ENCODE measurements around the gene CHKA. TPM values are rescaled to one million over a fixed set of nuclear protein-coding genes. Genes with fewer than 3 reads are reported as not detected.

The CHKA gene
- total RNA-seq, 4 donors from 2014 or later = 7.8 to 21.4 (median 15.3) TPM

DNA sequence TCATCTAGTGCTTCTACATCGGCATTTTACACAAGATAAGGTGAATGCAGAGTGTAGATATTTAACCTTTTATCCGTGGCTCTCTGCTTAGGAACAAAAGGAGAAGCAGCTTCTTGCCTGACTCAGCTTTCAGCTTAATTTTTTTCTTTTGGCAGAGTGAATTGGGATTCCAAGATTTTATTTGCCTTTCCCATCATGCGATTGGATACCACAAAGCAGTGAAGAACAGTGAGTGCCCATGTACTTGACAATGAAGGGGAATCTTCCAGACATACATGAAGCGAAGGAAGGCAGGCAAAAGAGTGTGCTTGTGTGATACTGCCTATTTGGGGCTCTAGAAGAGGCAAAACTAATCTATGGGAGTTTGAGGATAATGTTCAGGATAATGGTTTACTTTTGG lies 17.0 kb upstream of the CHKA start:
- Histone ChIP-seq H3K4me1 (peaks cover 10% of the 10 kb centered on the region), H3K4me3 (no peak overlapping the region), H3K27me3 (no peaks in the 10 kb centered on the region), H3K36me3 (no peaks in the 10 kb centered on the region), H3K9me3 (no peaks in the 10 kb centered on the region), H3K27ac (no peak overlapping the region)
- no peak for DNase-seq (ENCODE audit: low spot score in 2 of 2)
- TF ChIP-seq EP300 (IDR thresholded peaks at IDR 0.05) (no peak), CTCF (IDR thresholded peaks at IDR 0.05) (no peak), POLR2AphosphoS5 (IDR thresholded peaks at IDR 0.05) (no peak)
- WGBS = 43% methylated on average over 4 of the region's 4 CpGs

- DNase-seq (ENCODE audit: low spot score in 2 of 2) = no peak
- no peaks in the 10 kb centered on the region for H3K27me3 ChIP-seq
- TF ChIP-seq POLR2A (IDR thresholded peaks at IDR 0.05) (no peak), EP300 (IDR thresholded peaks at IDR 0.05) (no peak), CTCF (IDR thresholded peaks at IDR 0.05) (no peak), POLR2AphosphoS5 (IDR thresholded peaks at IDR 0.05) (no peak)
- H3K4me1 ChIP-seq = peaks cover 10% of the 10 kb centered on the region
- H3K9me3 ChIP-seq = no peaks in the 10 kb centered on the region
- H3K36me3 ChIP-seq = no peaks in the 10 kb centered on the region
- H3K27ac ChIP-seq = no peak overlapping the region
- WGBS = 41% methylated on average over 5 of the region's 5 CpGs
- no peak overlapping the region for H3K4me3 ChIP-seq
Measured at GRCh38 chr11:68137833-68138232, 16.6 kb upstream of the CHKA start.

DNA sequence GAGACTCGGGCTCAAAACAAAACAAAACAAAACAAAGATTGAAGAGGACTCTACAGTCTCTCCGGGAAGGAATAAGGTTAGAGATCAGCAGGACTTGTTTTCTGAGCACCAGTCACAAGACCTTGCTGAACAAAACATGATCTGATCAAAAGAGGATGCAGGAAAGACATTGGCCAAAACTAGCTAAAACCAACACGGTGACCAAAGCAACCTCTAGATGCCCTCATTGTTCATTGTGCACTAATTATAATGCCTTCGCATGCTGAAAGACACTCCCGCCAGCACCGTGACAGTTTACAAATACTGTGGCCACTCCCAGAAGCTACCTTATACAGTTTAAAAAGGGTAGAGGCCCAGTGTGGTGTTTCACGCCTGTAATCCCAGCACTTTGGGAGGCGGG lies 15.7 kb upstream of the CHKA start:
- no peaks in the 10 kb centered on the region for H3K9me3 ChIP-seq
- 81% methylated on average over 8 of the region's 8 CpGs for WGBS
- H3K4me1 ChIP-seq = peaks cover 6% of the 10 kb centered on the region
- peak in 1 of 2 donors; percentile 37 for DNase-seq (ENCODE audit: low spot score in 2 of 2)
- no peak overlapping the region for H3K4me3 ChIP-seq
- TF ChIP-seq CTCF (IDR thresholded peaks at IDR 0.05) (no peak), EP300 (IDR thresholded peaks at IDR 0.05) (no peak), POLR2A (IDR thresholded peaks at IDR 0.05) (no peak), POLR2AphosphoS5 (IDR thresholded peaks at IDR 0.05) (no peak)
- H3K36me3 ChIP-seq = no peaks in the 10 kb centered on the region
- H3K27ac ChIP-seq = no peak overlapping the region
- H3K27me3 ChIP-seq = no peaks in the 10 kb centered on the region

GRCh38 chr11:68135161-68135560 lies 14.0 kb upstream of the CHKA start:
- Histone ChIP-seq H3K27ac (no peak overlapping the region), H3K27me3 (no peaks in the 10 kb centered on the region), H3K4me1 (peaks cover 6% of the 10 kb centered on the region), H3K9me3 (no peaks in the 10 kb centered on the region), H3K4me3 (no peak overlapping the region), H3K36me3 (no peaks in the 10 kb centered on the region)
- TF ChIP-seq POLR2A (IDR thresholded peaks at IDR 0.05) (no peak), EP300 (IDR thresholded peaks at IDR 0.05) (no peak), CTCF (IDR thresholded peaks at IDR 0.05) (no peak), POLR2AphosphoS5 (IDR thresholded peaks at IDR 0.05) (no peak)
- DNase-seq (ENCODE audit: low spot score in 2 of 2) = peak in 1 of 2 donors; percentile 9
- WGBS = 92% methylated on average over 3 of the region's 3 CpGs

DNA sequence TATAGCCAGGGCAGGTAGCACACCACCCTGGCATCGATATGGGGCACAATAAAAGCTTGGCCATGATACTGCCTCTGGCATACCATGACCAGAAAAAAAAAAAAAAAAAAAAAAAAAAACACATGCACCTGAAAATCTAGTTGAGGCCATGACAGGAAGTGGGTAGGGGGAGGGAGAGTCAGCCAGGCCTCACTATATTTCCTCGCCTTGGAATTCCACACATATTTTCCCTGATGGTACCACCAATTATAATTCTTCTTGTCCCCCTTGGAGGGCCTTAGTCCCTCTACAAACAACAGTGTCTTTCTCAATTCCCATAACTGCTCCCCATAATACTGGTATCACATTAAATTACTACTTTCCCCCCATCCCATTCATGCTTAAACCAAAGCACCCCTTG lies 12.6 kb upstream of the CHKA start:
- Histone ChIP-seq H3K9me3 (no peaks in the 10 kb centered on the region), H3K27me3 (no peaks in the 10 kb centered on the region), H3K4me3 (no peak overlapping the region), H3K27ac (no peak overlapping the region), H3K4me1 (peaks cover 10% of the 10 kb centered on the region), H3K36me3 (no peaks in the 10 kb centered on the region)
- peak in 1 of 2 donors; percentile 31 for DNase-seq (ENCODE audit: low spot score in 2 of 2)
- TF ChIP-seq EP300 (IDR thresholded peaks at IDR 0.05) (no peak), POLR2A (IDR thresholded peaks at IDR 0.05) (no peak), POLR2AphosphoS5 (IDR thresholded peaks at IDR 0.05) (no peak)
- WGBS = 96% methylated on average over 2 of the region's 2 CpGs

- WGBS = 50% methylated on average over 1 of the region's 1 CpG
- no peaks in the 10 kb centered on the region for H3K9me3 ChIP-seq
- TF ChIP-seq POLR2A (IDR thresholded peaks at IDR 0.05) (no peak), EP300 (IDR thresholded peaks at IDR 0.05) (no peak), POLR2AphosphoS5 (IDR thresholded peaks at IDR 0.05) (no peak), CTCF (IDR thresholded peaks at IDR 0.05) (no peak)
Measured at GRCh38 chr11:68130121-68130520, 8.9 kb upstream of the CHKA start.

More at GRCh38 chr11:68130121-68130520, 8.9 kb upstream of the CHKA start:
- Histone ChIP-seq H3K27me3 (no peaks in the 10 kb centered on the region), H3K4me1 (peaks cover 20% of the 10 kb centered on the region), H3K4me3 (no peak overlapping the region), H3K36me3 (no peaks in the 10 kb centered on the region), H3K27ac (no peak overlapping the region)
- DNase-seq (ENCODE audit: low spot score in 2 of 2) = no peak

All from suprapubic skin (tissue), 4 donors.